SKM-1 (cell line): ENCODE data around the gene KLHDC8B.
A peak's percentile ranks its signal among the peaks of the same experiment; 100 is the strongest.

Experiments used
- DNase-seq: peaks from one replicate; lab custom pipeline; 2025; ENCODE audit not compliant: unreplicated experiment; lab: John Stamatoyannopoulos, UW

The KLHDC8B gene

DNA sequence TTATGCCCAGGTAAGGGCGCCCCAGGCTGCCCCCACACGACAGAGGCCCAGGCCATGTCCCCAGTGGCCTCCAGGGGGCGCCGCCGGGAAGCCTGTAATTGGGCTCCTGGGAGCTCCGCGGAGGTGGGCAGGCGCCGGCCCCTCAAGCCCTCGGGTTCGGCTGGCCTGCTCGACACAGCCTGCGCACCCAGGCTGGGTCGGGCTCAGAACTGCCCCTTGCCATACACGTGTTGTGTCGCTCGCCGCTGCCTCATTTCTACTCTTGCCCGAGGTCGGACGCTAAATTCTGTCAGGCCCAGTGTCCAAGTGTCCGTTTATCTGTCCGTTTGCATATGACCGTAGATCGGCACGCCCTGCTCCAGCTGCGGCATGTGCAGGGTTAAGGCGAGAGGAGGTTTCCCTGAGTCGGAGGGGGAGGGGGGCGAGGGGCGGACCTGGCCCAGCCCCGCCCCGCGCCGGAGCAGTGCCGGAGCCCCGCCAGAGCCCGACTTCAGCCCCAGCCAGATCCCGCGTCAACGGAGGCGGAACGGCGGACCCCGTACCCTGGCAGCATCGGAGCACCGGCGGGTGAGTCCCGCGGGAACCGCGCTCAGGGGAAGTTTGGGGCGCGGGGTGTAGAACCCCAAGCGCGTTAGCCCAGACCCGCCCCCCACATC, at the start of gene KLHDC8B:
KLHDC8B (plus strand) TSS at position 480 of the 656 bp plus-strand sequence. CDS start 1,172 bp downstream, outside the sequence.
- DNase-seq = peak; percentile 24

DNA sequence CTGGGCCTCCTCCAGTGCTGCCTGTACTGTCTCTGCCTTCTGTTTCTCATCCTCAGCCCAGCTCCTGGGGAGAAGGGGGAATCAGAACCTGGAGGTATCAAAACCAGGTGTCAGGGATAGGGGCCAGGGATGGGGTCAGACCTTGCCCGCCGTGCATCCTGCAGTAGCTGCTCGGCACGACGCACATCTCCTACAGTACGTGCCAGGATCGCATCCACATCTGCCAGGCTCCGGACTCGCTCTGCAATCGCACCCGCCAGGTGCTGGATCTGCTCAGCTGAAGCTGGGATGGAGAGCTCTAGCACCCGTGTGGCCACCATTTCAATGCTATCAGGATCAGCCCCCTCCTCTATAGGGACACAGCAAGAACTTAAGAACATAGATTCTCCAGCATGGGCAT, 49.4 kb upstream of the KLHDC8B start:
- no peak for DNase-seq

DNA sequence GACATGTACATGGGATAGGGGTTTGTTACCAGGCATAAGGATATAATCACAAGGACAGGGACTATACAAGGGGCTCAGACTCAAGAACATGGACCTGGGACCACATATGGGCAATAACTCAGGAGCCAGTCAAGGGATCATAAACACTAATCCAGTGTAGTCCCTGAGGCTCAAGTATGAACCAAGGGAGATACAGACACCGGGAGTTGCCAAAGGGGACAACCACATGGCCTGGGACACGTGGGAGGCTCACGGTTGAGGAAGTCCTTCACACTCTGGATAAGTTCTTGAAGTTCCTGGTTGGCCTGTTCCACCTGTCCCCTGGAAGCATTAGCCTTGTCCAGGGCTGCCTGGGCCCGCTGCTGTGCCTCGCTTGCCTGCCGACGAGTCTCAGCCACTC, 48.9 kb upstream of the KLHDC8B start:
- DNase-seq = no peak

- DNase-seq = no peak
Measured at GRCh38 chr3:49122886-49123545, 48.4 kb upstream of the KLHDC8B start.

GRCh38 chr3:49123687-49124086, 47.7 kb upstream of the KLHDC8B start:
- no peak for DNase-seq

GRCh38 chr3:49124203-49124602, 47.2 kb upstream of the KLHDC8B start:
- no peak for DNase-seq

GRCh38 chr3:49124991-49125670, 46.3 kb upstream of the KLHDC8B start:
- DNase-seq = no peak

DNA sequence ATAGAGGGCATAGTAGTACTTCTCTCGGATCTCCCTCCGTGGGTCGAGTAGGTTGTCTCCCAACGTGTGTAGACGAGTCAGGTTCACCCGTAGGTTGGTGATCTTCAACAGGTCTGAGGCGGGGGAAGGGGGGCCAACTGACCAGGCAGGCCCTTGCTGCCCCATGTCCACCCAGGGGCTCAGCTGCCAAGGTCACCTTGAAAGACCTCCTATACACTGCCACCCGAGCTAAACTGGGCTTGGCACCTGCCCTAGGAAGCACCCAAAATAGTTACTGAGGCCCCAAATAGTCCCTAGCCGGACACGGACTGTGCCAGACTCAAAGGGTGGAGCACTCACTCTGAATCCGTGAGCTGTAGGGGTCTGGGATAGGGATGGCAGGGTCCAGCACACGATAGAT, 40.4 kb upstream of the KLHDC8B start:
- no peak for DNase-seq

DNA sequence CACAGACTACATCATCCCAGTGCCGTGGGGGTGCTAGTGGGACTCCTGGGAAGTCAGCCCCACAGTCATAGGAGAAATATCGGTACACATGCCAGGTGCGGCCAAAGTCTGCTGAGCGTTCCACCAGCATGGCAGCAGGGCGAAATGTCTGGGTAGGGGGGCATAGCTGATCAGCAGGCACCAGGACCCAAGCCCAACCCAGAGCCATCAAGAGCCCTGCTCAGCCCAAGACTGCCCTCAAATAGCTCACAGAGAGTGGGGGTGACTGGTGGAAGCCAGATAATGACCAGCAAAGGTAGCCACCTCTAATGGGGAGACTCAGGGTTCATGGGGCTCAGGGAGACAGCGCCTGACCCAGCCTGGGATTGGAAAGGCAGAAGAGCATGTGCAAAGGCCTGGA, 39.8 kb upstream of the KLHDC8B start:
- DNase-seq = no peak

- DNase-seq = no peak
Measured at GRCh38 chr3:49132073-49132436, 39.3 kb upstream of the KLHDC8B start.

DNA sequence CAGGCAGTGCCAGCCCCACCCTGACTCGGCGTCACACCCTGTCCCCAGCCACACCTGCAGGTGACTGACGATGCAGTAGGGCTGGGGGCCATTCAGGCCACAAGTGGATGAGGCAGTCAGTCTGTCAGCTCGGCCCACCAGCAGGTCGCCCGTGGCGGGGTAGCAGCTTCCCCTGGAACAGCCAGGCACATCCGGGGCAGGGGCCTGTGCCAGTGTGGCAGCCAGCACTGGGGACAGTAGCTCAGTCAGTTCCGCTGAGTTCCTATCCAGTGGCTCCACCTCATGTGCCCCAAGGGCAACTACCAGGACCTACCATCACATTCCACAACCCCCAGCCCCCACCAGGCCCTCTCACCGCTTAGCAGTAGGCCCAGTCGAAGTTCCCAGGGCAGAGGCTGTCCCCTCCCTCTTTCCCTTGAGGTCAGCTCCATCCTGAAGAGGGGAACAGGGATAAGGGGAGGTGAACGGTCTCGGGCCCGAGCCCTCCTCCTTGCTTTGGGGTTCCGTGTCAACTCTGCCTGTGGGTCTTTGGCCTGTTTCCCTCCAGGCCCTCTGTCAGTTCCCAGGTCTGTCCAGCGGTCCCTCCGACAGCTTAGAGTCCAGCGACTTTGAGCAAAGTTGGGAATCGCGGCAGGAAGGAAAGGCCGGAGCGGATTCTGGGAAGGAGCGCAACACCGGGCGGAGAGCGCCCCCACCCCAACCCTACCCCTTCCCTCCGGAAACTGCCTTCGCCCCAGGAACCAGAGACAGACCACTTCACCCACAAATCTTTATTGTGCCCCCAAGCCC, 38.8 kb upstream of the KLHDC8B start, which contains the start of gene LAMB2:
LAMB2 (minus strand) TSS at position 614 of the 789 bp plus-strand sequence; CDS start at position 431, 183 bp downstream.
- DNase-seq = no peak

GRCh38 chr3:49133226-49133951, 38.0 kb upstream of the KLHDC8B start:
- no peak for DNase-seq

DNA sequence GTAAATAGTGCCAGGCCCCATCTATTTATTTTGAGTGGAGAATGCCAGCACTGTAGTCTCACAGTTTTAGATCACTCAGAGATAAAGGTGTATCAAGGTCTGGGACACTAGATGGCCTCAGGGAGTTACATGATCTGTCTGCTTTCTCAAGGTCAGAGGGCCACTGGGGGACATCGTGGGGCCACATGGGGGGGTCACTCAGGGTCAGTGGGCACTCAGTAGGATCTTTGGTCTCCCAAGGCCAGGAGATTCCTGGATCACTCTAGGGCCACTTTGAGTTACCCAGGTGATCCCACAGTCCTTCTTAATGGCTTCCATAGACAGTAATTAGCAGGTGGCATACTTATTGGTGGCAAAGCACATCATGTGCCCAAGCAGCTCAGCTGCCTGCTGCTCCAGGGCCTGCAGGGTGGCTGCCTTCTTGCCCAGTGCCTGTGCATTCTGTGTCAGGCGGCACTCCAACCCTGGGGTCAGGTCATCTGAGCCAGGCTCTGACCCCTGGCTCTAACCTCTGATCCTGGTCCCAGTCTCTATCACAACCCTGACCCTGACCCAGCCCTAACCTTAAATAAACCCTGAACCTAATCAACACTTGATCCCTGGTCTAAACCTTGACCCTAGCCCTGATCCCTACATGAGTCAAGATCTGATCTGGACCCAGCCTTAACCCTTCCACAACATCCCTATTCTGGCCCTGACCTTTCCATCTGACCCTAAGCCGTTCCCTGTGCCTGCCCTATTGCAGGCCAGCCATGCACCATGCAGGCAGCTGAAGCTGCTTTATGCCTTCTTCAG, 36.7 kb upstream of the KLHDC8B start:
- no peak for DNase-seq

- no peak for DNase-seq
Measured at GRCh38 chr3:49135499-49135898, 35.9 kb upstream of the KLHDC8B start.

GRCh38 chr3:49140080-49140479, 31.3 kb upstream of the KLHDC8B start:
- DNase-seq = no peak

- no peak for DNase-seq
Measured at GRCh38 chr3:49148159-49148558, 23.2 kb upstream of the KLHDC8B start.

DNA sequence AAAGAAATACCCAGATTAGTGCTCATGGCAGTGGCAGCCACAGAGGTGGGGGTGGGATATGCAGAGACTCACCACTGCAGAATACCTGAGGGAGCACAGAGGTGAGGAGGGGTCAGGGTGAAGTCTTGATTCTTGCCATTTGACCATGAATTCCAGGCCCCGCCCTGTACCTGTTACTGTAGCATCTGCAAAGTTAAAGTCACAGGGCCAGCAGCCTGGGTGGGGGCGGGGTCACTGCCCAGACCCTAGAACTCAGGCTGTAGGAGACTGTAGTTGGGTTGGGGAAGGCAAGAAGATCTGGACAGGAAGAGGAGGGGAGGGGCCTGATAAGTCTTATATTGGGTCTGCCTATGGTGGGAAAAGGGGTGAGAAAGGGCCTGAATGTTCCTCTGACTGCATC, 19.8 kb upstream of the KLHDC8B start:
- DNase-seq = no peak

DNA sequence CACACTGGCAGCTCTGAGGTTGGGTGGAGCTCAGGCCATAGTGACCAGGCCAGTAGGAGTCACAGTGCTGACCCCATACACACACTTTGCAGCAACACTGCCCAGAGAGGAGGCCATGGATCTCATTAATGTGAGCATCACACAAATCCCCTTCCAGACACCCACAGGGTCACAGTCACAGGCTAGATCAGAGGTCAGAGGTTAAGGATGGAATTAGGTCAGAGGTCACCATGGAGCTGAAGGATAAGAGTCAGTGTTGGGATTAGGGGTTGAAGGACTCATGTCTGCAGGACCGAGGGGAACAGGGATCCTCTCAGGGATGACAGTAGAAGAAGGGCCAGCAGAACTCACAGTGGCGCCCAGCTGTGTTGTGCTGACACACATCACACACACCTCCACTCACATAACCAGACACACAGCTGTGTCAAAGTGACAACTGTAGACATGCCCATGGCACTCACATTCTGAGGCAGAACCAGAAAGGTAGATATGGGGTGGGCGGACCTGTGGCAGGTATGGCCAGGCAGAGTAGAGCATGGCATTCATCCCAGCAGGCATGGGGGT, 18.0 kb upstream of the KLHDC8B start:
- no peak for DNase-seq

- DNase-seq = no peak
Measured at GRCh38 chr3:49157289-49157688, 14.1 kb upstream of the KLHDC8B start.
